GM12891 (cell line): Measurements from ENCODE around the gene PRDM2.

Source experiments
- DNase-seq: peaks from one replicate; pipeline ENCODE4 v3.0.0; 2011; ENCODE audit warnings: low spot score; ENCODE audit not compliant: insufficient read length
- FAIRE-seq: peaks from 2 replicates; lab custom pipeline; 2011; peaks lifted over from hg19 to GRCh38; lab: Jason Lieb, UNC
- PAX5 ChIP-seq: IDR thresholded peaks from 2 replicates; pipeline ENCODE4 v1.6.1; 2011; ENCODE audit warnings: low read length, moderate library complexity, mild to moderate bottlenecking; ENCODE audit not compliant: insufficient read depth, severe bottlenecking
- POLR2A ChIP-seq: IDR thresholded peaks from 2 replicates; pipeline ENCODE4 v1.6.1; 2011; ENCODE audit warnings: low read depth, low read length, control low read depth
- POLR2AphosphoS5 ChIP-seq: IDR thresholded peaks from 2 replicates; pipeline ENCODE4 v1.6.1; 2011; ENCODE audit warnings: low read depth, low read length, control low read depth
- POU2F2 ChIP-seq: IDR thresholded peaks from 2 replicates; pipeline ENCODE4 v1.6.1; 2011; ENCODE audit warnings: low read depth, mild to moderate bottlenecking, control low read depth, low read length, moderate library complexity
- SPI1 ChIP-seq: IDR thresholded peaks from 2 replicates; pipeline ENCODE4 v1.6.1; 2011; ENCODE audit warnings: low read depth, low read length, control low read depth
- TAF1 ChIP-seq: IDR thresholded peaks from 2 replicates; pipeline ENCODE4 v1.6.1; 2011; ENCODE audit warnings: low read depth, low read length, control low read depth

The PRDM2 gene

GRCh38 chr1:13842497-13842896 is 142.5 kb downstream of the PRDM2 start:
- no peak for DNase-seq
- TF ChIP-seq POU2F2 = no peak
- TF ChIP-seq PAX5 = no peak
- no peak for TF ChIP-seq TAF1
- TF ChIP-seq POLR2AphosphoS5 = no peak
- no peak for TF ChIP-seq POLR2A
- no peak for TF ChIP-seq SPI1
- no peak for FAIRE-seq

GRCh38 chr1:13851726-13852125 is 151.7 kb downstream of the PRDM2 start:
- FAIRE-seq (no peak), DNase-seq (no peak)
- no peak for TF ChIP-seq PAX5
- TF ChIP-seq SPI1 = no peak
- no peak for TF ChIP-seq TAF1
- no peak for TF ChIP-seq POLR2A
- no peak for TF ChIP-seq POLR2AphosphoS5
- no peak for TF ChIP-seq POU2F2

GRCh38 chr1:13855554-13855953 is 155.6 kb downstream of the PRDM2 start:
- TF ChIP-seq SPI1 (no peak), TAF1 (no peak)
- FAIRE-seq (no peak), DNase-seq (no peak)

GRCh38 chr1:13860031-13860430 is 160.0 kb downstream of the PRDM2 start:
- TF ChIP-seq POU2F2 (no peak), TAF1 (no peak), POLR2A (no peak), POLR2AphosphoS5 (no peak), SPI1 (no peak), PAX5 (no peak)
- DNase-seq (no peak), FAIRE-seq (no peak)

- TF ChIP-seq PAX5 = no peak
- TF ChIP-seq SPI1 = no peak
- no peak for TF ChIP-seq POLR2A
- no peak for TF ChIP-seq TAF1
- DNase-seq (no peak), FAIRE-seq (no peak)
These were observed 164.8 kb downstream of the PRDM2 start for GRCh38 chr1:13864760-13865159.

- FAIRE-seq (no peak), DNase-seq (no peak)
- TF ChIP-seq PAX5 (no peak), POLR2AphosphoS5 (no peak), POLR2A (no peak), TAF1 (no peak)
These were observed 165.9 kb downstream of the PRDM2 start for GRCh38 chr1:13865851-13866250.

- no peak for DNase-seq
- no peak for FAIRE-seq
- TF ChIP-seq POU2F2 (no peak), SPI1 (no peak), TAF1 (no peak), POLR2A (no peak), POLR2AphosphoS5 (no peak), PAX5 (no peak)
These were observed 167.6 kb downstream of the PRDM2 start for GRCh38 chr1:13867603-13868002.

GRCh38 chr1:13869172-13869797 is 169.3 kb downstream of the PRDM2 start:
- FAIRE-seq (no peak), DNase-seq (no peak)
- TF ChIP-seq POLR2AphosphoS5 = no peak
- TF ChIP-seq POU2F2 = no peak
- TF ChIP-seq TAF1 = no peak
- no peak for TF ChIP-seq POLR2A
- no peak for TF ChIP-seq PAX5
- no peak for TF ChIP-seq SPI1

- DNase-seq (no peak), FAIRE-seq (no peak)
- no peak for TF ChIP-seq PAX5
- TF ChIP-seq POU2F2 = no peak
- TF ChIP-seq POLR2AphosphoS5 = no peak
- no peak for TF ChIP-seq TAF1
- no peak for TF ChIP-seq POLR2A
- TF ChIP-seq SPI1 = no peak
These were observed 171.4 kb downstream of the PRDM2 start for GRCh38 chr1:13871413-13871812.

GRCh38 chr1:13871886-13872285 is 171.9 kb downstream of the PRDM2 start:
- TF ChIP-seq SPI1 (no peak), POLR2A (no peak), PAX5 (no peak), TAF1 (no peak), POU2F2 (no peak), POLR2AphosphoS5 (no peak)
- DNase-seq (no peak), FAIRE-seq (no peak)
